ENCODE data around the gene EFTUD2.
"Not testable (repeated sequence)": the region's sequence is repeated elsewhere in the genome, so short reads cannot be mapped to it uniquely, and the experiment has no call there.

The EFTUD2 gene

DNA sequence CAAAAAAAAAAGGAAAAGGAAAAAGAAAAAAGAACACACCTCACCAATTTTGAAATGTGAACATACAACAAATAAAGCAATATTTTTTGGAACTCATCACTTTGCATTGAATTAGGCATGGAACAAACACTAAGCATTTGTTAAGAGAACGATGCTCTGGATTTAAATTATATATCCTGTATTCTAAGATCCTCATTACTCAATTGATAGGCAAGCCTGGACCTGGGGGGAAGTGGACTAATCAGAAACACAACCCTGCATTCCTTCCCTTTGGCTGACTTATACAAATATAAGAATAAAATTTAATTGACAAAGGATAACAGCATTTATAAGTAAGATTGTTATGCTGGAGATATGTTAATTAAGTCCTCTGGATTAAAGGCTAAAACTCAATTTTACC is 71.4 kb downstream of the EFTUD2 start:
- TF ChIP-seq, protein P1, sequence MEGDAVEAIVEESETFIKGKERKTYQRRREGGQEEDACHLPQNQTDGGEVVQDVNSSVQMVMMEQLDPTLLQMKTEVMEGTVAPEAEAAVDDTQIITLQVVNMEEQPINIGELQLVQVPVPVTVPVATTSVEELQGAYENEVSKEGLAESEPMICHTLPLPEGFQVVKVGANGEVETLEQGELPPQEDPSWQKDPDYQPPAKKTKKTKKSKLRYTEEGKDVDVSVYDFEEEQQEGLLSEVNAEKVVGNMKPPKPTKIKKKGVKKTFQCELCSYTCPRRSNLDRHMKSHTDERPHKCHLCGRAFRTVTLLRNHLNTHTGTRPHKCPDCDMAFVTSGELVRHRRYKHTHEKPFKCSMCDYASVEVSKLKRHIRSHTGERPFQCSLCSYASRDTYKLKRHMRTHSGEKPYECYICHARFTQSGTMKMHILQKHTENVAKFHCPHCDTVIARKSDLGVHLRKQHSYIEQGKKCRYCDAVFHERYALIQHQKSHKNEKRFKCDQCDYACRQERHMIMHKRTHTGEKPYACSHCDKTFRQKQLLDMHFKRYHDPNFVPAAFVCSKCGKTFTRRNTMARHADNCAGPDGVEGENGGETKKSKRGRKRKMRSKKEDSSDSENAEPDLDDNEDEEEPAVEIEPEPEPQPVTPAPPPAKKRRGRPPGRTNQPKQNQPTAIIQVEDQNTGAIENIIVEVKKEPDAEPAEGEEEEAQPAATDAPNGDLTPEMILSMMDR (IDR thresholded peaks at IDR 0.05; ENCODE audit: low read depth, low read length, missing control alignments) = no peak
- no peak for DNase-seq (ENCODE audit: low read depth)
- H3K4me3 ChIP-seq (ENCODE audit: low read depth, low read length) = no peak overlapping the region

DNA sequence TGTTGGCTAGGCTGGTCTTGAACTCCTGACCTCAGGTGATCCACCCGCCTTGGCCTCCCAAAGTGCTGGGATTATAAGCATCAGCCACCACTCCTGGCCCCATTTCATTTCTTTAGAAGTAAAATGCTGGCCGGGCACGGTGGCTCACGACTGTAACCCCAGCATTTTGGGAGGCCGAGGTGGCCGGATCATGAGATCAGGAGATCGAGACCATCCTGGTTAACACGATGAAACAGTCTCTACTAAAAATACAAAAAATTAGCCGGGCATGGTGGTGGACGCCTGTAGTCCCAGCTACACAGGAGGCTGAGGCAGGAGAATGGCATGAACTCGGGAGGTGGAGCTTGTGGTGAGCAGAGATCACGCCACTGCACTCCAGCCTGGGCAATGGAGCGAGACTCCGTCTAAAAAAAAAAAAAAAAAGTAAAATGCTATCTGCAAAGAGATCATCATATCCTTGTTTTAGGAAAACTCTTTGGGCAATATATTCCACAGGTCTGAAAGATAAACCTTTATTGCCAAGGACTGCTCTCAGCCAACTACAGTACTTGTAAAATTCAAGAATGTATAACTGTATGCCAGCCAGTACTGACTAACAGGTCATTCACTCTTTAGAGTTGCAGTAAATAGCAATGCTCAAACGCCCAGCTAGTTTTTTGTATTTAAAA is 73.0 kb downstream of the EFTUD2 start:
- TF ChIP-seq, protein P1 (IDR thresholded peaks at IDR 0.05; ENCODE audit: low read depth, low read length, missing control alignments) = no peak
- no peak for DNase-seq (ENCODE audit: low read depth)
- H3K4me3 ChIP-seq (ENCODE audit: low read depth, low read length) = no peak overlapping the region

DNA sequence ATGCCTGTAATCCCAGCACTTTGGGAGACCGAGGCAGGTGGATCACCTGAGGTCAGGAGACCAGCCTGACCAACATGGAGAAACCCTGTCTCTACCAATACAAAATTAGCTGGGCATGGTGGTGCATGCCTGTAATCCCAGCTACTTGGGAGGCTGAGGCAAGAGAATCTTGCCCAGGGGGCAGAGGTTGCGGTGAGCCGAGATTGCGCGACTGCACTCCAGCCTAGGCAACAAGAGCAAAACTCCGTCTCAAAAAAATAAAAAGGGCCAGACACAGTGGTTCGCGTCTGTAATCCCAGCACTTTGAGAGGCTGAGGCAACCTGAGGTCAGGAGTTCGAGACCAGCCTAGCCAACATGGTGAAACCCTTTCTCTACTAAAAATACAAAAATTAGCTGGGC is 74.0 kb downstream of the EFTUD2 start:
- not testable (repeated sequence) for DNase-seq (ENCODE audit: low read depth); H3K4me3 ChIP-seq (ENCODE audit: low read depth, low read length)

DNA sequence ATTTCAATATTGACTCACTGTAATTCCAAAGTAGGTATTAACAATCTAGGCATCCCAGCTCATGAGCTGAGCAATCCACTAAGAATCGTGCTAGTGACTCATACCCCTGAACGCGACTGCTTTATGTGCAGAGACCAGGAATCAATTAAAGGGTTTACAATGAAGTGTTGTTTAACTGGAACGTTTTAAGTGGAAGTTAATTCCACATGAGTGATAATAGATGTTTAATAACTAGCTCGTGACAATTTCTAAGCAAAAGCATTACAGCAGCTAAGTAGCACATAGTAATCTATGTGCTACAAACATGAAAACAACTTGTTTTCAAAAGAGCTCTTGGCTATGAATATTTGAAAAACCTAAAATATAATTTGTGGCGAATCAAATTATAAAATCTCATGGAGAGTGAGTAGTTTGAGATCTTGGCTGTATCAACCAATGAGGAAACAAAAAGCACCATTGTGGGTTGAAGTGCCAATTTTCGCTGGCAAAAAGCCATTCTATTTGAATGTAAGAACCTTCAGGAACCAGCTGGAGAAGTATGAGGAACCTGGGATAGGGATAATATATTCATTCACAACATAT is 78.5 kb downstream of the EFTUD2 start:
- no peak overlapping the region for H3K4me3 ChIP-seq (ENCODE audit: low read depth, low read length)
- no peak for DNase-seq (ENCODE audit: low read depth)
- TF ChIP-seq, protein P1 (IDR thresholded peaks at IDR 0.05; ENCODE audit: low read depth, low read length, missing control alignments) = no peak

DNA sequence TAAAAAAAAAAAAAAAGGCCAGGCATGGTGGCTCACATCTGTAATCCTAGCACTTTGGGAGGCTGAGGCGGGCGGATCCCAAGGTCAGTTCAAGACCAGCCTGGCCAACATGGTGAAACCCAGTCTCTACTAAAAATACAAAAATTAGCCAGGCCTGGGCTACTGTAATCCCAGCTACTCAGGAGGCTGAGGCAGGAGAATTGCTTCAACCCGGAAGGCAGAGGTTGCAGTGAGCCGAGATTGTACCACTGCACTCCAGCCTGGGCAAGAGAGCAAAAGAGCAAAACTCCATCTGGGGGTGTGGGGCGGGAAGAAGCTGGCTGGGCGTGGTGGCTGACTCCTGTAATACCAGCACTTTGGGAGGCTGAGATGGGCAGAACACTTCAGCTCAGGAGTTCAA is 80.7 kb downstream of the EFTUD2 start:
- not testable (repeated sequence) for DNase-seq (ENCODE audit: low read depth); H3K4me3 ChIP-seq (ENCODE audit: low read depth, low read length)

DNA sequence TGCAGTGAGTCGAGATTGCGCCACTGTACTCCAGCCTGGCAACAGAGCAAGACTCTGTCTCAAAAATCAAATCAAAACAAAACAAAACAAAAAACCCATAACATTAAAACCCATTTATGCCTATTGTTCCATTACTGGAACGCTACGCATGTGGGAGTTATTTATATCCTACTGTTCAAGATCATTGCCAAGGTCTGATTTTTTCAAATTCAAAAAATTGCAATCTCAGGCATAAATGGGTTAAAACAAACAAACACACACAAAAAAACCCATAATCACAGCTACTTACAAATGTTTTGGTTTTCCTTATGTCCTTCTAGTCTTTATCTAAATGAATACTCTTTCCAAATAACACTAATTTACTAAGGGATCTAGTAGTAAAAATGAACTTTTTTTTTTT is 87.0 kb downstream of the EFTUD2 start:
- no peak for DNase-seq (ENCODE audit: low read depth)
- H3K4me3 ChIP-seq (ENCODE audit: low read depth, low read length) = no peak overlapping the region
- TF ChIP-seq, protein P1 (IDR thresholded peaks at IDR 0.05; ENCODE audit: low read depth, low read length, missing control alignments) = no peak

DNA sequence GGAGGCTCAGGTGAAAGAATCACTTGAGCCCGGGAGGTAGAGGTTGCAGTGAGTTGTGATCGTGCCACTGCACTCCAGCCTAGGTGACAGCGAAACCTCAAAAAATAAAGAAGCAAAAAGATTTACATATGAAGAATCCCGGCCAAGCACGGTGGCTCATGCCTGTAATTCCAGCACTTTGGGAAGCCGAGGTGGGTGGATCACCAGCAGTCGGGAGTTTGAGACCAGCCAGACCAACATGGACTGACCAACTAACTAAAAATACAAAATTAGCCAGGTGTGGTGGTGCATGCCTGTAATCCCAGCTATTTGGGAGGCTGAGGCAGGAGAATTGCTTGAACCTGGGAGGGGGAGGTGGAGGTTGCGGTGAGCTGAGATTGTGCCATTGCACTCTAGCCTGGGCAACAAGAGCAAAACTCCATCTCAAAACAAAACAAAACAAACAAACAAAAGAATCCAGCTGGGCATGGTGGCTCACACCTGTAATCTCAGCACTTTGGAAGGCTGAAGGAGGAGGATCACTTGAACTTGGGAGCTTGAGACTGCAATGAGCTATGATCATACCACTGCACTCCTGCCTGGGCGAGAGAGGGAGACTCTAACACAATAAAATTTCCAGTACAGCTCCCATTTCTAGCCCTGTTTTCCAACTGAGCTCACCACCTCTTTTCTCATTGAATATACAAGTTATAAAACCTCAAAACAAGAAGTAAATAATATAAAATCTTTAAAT is 90.4 kb downstream of the EFTUD2 start:
- not testable (repeated sequence) for DNase-seq (ENCODE audit: low read depth); H3K4me3 ChIP-seq (ENCODE audit: low read depth, low read length)

DNA sequence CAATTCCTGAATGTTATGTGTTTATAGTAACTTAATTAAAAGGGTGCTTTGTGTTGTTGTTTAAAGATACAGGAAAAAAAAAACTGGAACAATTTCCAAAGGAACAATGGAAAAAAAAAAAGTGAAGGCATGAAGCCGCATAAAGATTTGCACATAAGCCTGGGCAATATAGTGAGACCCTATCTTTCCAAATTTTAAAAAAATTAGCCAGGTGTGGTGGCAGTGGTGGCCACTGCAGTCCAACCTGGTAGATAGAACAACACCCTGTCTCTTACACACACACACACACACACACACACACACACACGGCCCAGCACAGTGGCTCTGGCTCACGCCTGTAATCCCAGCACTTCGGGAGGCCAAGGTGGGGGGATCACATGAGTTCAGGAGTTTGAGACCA is 91.1 kb downstream of the EFTUD2 start:
- TF ChIP-seq, protein P1 (IDR thresholded peaks at IDR 0.05; ENCODE audit: low read depth, low read length, missing control alignments) = no peak
- H3K4me3 ChIP-seq (ENCODE audit: low read depth, low read length) = no peak overlapping the region
- no peak for DNase-seq (ENCODE audit: low read depth)
